OCI-LY7 (cell line): ENCODE data around the gene WDR18. TPM values are rescaled to one million over a fixed set of nuclear protein-coding genes. Genes with fewer than 3 reads are reported as not detected.

Source experiments
- BruUV-seq: library from RNA; stranded (reverse); fragments of 400-500 nt; replicated peaks from 2 replicates; lab custom pipeline; 2021; lab: Mats Ljungman, UMichigan
- CTCF ChIA-PET: fragments of 300-600 bp; sonication (Branson Sonifier 250); formaldehyde crosslinking; loops from one replicate; lab custom pipeline; 2022; ENCODE audit warnings: antibody characterized with exemption; ENCODE audit not compliant: unreplicated experiment; lab: Charles Lee
- POLR2A ChIA-PET: fragments of 300-600 bp; sonication (Branson Sonifier 250); formaldehyde crosslinking; loops from one replicate; lab custom pipeline; 2022; ENCODE audit warnings: antibody characterized with exemption; lab: Charles Lee
- DNase-seq: peaks from one replicate; pipeline ENCODE4 v3.0.0-alpha.2; 2015; ENCODE audit warnings: low spot score
- H2AFZ ChIP-seq: fragments of 200-600 bp; sonication (generic), shearing (Covaris generic); 2 replicates; pipeline ENCODE4 v1.6.1; 2014; ENCODE audit warnings: mild to moderate bottlenecking, antibody characterized with exemption, low read length, moderate library complexity
- H3K27ac ChIP-seq: fragments of 200-600 bp; sonication (generic); 2 replicates; pipeline ENCODE4 v1.5.1; 2014; ENCODE audit warnings: mixed run types, low read depth, mild to moderate bottlenecking, moderate library complexity, low read length, inconsistent platforms; ENCODE audit not compliant: poor library complexity, severe bottlenecking
- H3K36me3 ChIP-seq: fragments of 200-600 bp; sonication (generic); 2 replicates; pipeline ENCODE4 v1.6.1; 2014; ENCODE audit warnings: mild to moderate bottlenecking, antibody characterized with exemption, low read length, moderate library complexity, mixed read lengths; ENCODE audit not compliant: insufficient read depth
- H3K4me1 ChIP-seq: fragments of 200-600 bp; sonication (generic); 2 replicates; pipeline ENCODE4 v1.5.1; 2014; ENCODE audit warnings: mild to moderate bottlenecking, low read length; ENCODE audit not compliant: insufficient read depth, poor library complexity, severe bottlenecking
- H3K4me2 ChIP-seq: fragments of 200-600 bp; sonication (generic); 2 replicates; pipeline ENCODE4 v1.6.1; 2014; ENCODE audit warnings: mild to moderate bottlenecking, low read length
- H3K4me3 ChIP-seq: fragments of 200-600 bp; sonication (generic); 2 replicates; pipeline ENCODE4 v1.5.1; 2014; ENCODE audit warnings: mild to moderate bottlenecking, low read depth, low read length; ENCODE audit not compliant: poor library complexity, severe bottlenecking
- H3K79me2 ChIP-seq: fragments of 200-600 bp; sonication (generic); 2 replicates; pipeline ENCODE4 v1.6.1; 2016; ENCODE audit warnings: low read depth, mild to moderate bottlenecking, low read length, moderate library complexity, mixed read lengths; ENCODE audit not compliant: insufficient read depth
- H3K9me2 ChIP-seq: fragments of 200-600 bp; sonication (generic); 2 replicates; pipeline ENCODE4 v1.6.1; 2016; ENCODE audit warnings: mild to moderate bottlenecking, low read length, mixed read lengths; ENCODE audit not compliant: insufficient read depth
- H3K9me3 ChIP-seq: fragments of 200-600 bp; sonication (generic); 2 replicates; pipeline ENCODE4 v1.6.1; 2014; ENCODE audit warnings: mild to moderate bottlenecking, mixed run types, low read length, mixed read lengths
- H4K20me1 ChIP-seq: fragments of 200-600 bp; sonication (generic); 2 replicates; pipeline ENCODE4 v1.6.1; 2014; ENCODE audit warnings: mild to moderate bottlenecking, antibody characterized with exemption, low read length, moderate library complexity, mixed read lengths; ENCODE audit not compliant: insufficient read depth
- CTCF ChIP-seq: fragments of 200-600 bp; sonication (generic); conservative IDR thresholded peaks from 2 replicates; pipeline ENCODE4 v1.5.1; 2014; ENCODE audit warnings: mild to moderate bottlenecking, antibody characterized with exemption, low read length, moderate library complexity, mixed read lengths
- EZH2phosphoT487 ChIP-seq: fragments of 200-600 bp; sonication (generic); IDR thresholded peaks from 2 replicates; pipeline ENCODE4 v1.6.1; 2018; ENCODE audit warnings: low read depth, borderline replicate concordance, mild to moderate bottlenecking, mixed run types, antibody characterized with exemption, low read length, moderate library complexity, mixed read lengths
- intact Hi-C: fragments of 100-400 bp; cut with micrococcal nuclease; formaldehyde crosslinking; loops from one replicate; pipeline ENCODE4 v1.10.0; 2022; ENCODE audit not compliant: unreplicated experiment
- total RNA-seq, 2 experiments: library from RNA; depleted of rRNA in 1 of 2; stranded (reverse); fragments of >200 nt in 1 of 2; shearing (Covaris generic) in 1 of 2; gene quantifications; 2 replicates each; pipeline ENCODE4 v1.2.3, GENCODE V29; 2014 to 2022

The WDR18 gene
- total RNA-seq, 2 experiments from 2014 or later: 51.4 to 74.7 TPM

- peaks cover 53% of the 10 kb centered on the region for H3K36me3 ChIP-seq
- H3K79me2 ChIP-seq: no peaks in the 10 kb centered on the region
- H3K9me3 ChIP-seq: no peaks in the 10 kb centered on the region
- no peak overlapping the region for H3K4me3 ChIP-seq
- no peak for TF ChIP-seq CTCF
- no peak overlapping the region for H3K27ac ChIP-seq
- intact Hi-C loops: no loop called here
- no TSS peak for BruUV-seq
- no peaks in the 10 kb centered on the region for H4K20me1 ChIP-seq
- POLR2A ChIA-PET: no interaction called here
- no peak for DNase-seq
- no peaks in the 10 kb centered on the region for H3K4me1 ChIP-seq
- H2AFZ ChIP-seq: no peak overlapping the region
- CTCF ChIA-PET: no interaction called here
- no peak overlapping the region for H3K4me2 ChIP-seq
- H3K9me2 ChIP-seq: no peaks in the 10 kb centered on the region
Observed at GRCh38 chr19:1007399-1008251, 23.5 kb downstream of the WDR18 start.

GRCh38 chr19:1008268-1009040 lies 24.3 kb downstream of the WDR18 start:
- H3K27ac ChIP-seq: no peak overlapping the region
- CTCF ChIA-PET: no interaction called here

More at GRCh38 chr19:1008268-1009040, 24.3 kb downstream of the WDR18 start:
- H3K79me2 ChIP-seq: no peaks in the 10 kb centered on the region
- intact Hi-C loops: no loop called here
- no peak for DNase-seq
- H3K9me3 ChIP-seq: no peaks in the 10 kb centered on the region
- H3K4me3 ChIP-seq: no peak overlapping the region
- no TSS peak for BruUV-seq
- no peak for TF ChIP-seq EZH2phosphoT487
- no peak for TF ChIP-seq CTCF
- H3K4me2 ChIP-seq: no peak overlapping the region
- no peaks in the 10 kb centered on the region for H3K4me1 ChIP-seq
- POLR2A ChIA-PET: no interaction called here
- H4K20me1 ChIP-seq: no peaks in the 10 kb centered on the region
- peaks cover 62% of the 10 kb centered on the region for H3K36me3 ChIP-seq
- no peak overlapping the region for H2AFZ ChIP-seq
- H3K9me2 ChIP-seq: no peaks in the 10 kb centered on the region
